Pancreas (tissue), 10 donors: ENCODE results near the gene MAPK6. TPM values are rescaled to one million over a fixed set of nuclear protein-coding genes. Genes with fewer than 3 reads are reported as not detected.

ENCODE experiments used
- ATAC-seq, 4 donors: fragments of 200-7000 bp; cut with Tn5 transposase; one replicate each; pipeline versions ENCODE4 v1.8.0 to v1.9.1; 2020; ENCODE audit warnings: mild to moderate bottlenecking in 4 of 4, moderate library complexity in 4 of 4
- DNase-seq, 6 donors: peaks; one replicate each; pipeline ENCODE4 v3.0.0-alpha.2; 2020
- FAIRE-seq: peaks from 2 replicates; lab custom pipeline; 2012; peaks lifted over from hg19 to GRCh38; lab: Jason Lieb, UNC
- H3K27ac ChIP-seq, 4 donors: fragments of 200-600 bp; sonication (generic); 1 replicate in 3 of 4; 2 replicates in 1 of 4; pipeline versions ENCODE4 v1.5.0 to v1.8.0; 2020
- H3K27me3 ChIP-seq, 4 donors: fragments of 200-600 bp; one replicate each; pipeline ENCODE4 v1.8.0; 2021
- H3K36me3 ChIP-seq, 3 donors: fragments of 200-600 bp; sonication (generic) in 1 of 3; one replicate each; pipeline versions ENCODE4 v1.5.0 to v1.8.0; 2020 to 2021
- H3K4me1 ChIP-seq, 3 donors: fragments of 200-600 bp; one replicate each; pipeline ENCODE4 v1.8.0; 2021
- H3K4me3 ChIP-seq, 4 donors: fragments of 200-600 bp; sonication (generic) in 2 of 4; one replicate each; pipeline versions ENCODE4 v1.5.0 to v1.8.0; 2020 to 2021
- H3K9me3 ChIP-seq, 4 donors: fragments of 200-600 bp; one replicate each; pipeline ENCODE4 v1.8.0; 2021
- WGBS, 2 donors: extraction: QIAGEN DNeasy Blood & Tissue Kit; methylation state at CpG; one replicate each; pipeline ENCODE4 v1.1.7; 2013; 5-methylcytosine and 5-hydroxymethylcytosine counted together
- intact Hi-C, 3 donors: fragments of 100-400 bp; cut with DNase I; formaldehyde crosslinking; loops; one replicate each; pipeline versions ENCODE4 v1.11.1 to v1.14.2; 2022
- polyA plus RNA-seq, 2 donors: library from polyadenylated mRNA; stranded (reverse); fragments of 200-250 nt; gene quantifications; one replicate each; pipeline ENCODE4 v1.2.3, GENCODE V29; 2013
- total RNA-seq, 6 donors: library from RNA; stranded (reverse); fragmentation: NEBNext Ultra II Directional in 4 of 6; extraction: Animal tissue kit (Norgen Biotek cat#: 25700) in 4 of 6; gene quantifications; one replicate each; pipeline versions ENCODE4 v1.2.1 to v1.2.4, GENCODE V29; 2021 to 2023
- TF ChIP-seq, protein P1 (sequence below), 4 donors: fragments of 200-600 bp; sonication (generic) in 3 of 4; IDR thresholded peaks; one replicate each; pipeline versions ENCODE4 v1.5.0 to v1.8.0; 2021; ENCODE audit warnings: antibody characterized with exemption in 4 of 4
- donor health status: healthy with polysubstance abuse.
- donor health status: DM: no; HTN: no; CAD: no; lungs with moderate emphysema.
- donor health status: DM: no; HTN: no; CAD: no.
- donor health status: control.
- donor health status: control.
- donor health status: Bipolar disorder and iron deficiency.
- donor health status: DM: yes; HTN: yes; CAD: no.
- donor health status: DM: no; HTN: no; CAD: no.
- donor health status: DM: no; HTN: no; CAD: no.
- donor health status: DM: yes; HTN: yes; CAD: no.

MAPK6 gene
- total and polyA plus RNA-seq, 8 donors, result 3.0 to 13.9 (median 10.1) TPM

DNA sequence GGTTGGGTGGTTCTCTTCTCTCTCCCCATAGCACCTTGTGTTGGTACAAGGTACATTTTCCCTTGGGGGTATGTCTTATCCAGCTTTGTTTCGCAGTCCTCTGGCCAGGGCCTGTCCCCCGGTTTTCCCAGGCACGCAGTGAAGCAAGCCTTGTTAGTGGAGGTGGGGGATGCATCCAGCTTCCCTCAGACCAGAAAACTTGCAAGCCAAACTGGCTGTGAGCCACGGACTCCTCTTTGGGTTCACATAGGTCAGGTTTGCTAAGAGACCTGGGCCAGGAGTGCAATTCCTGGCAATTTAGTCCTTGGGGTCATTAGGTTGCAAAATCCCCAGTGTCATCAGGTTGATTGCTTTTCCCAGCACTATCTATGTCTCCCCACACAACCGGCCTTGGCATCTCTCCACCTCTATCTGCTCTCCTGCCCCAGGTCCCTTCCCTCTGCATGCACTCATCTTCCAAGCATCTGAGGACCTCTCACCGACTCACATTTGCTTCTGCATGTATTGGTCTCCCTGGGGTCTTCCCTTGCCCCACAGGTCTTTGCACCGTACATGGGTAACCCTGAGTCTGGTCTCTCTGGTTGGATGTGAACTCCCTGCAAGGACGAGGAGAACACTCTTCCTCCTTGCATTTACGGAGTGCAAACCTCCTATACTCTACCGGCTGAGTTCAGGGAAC lies 59.3 kb downstream of the MAPK6 start:
- TF ChIP-seq, protein P1, sequence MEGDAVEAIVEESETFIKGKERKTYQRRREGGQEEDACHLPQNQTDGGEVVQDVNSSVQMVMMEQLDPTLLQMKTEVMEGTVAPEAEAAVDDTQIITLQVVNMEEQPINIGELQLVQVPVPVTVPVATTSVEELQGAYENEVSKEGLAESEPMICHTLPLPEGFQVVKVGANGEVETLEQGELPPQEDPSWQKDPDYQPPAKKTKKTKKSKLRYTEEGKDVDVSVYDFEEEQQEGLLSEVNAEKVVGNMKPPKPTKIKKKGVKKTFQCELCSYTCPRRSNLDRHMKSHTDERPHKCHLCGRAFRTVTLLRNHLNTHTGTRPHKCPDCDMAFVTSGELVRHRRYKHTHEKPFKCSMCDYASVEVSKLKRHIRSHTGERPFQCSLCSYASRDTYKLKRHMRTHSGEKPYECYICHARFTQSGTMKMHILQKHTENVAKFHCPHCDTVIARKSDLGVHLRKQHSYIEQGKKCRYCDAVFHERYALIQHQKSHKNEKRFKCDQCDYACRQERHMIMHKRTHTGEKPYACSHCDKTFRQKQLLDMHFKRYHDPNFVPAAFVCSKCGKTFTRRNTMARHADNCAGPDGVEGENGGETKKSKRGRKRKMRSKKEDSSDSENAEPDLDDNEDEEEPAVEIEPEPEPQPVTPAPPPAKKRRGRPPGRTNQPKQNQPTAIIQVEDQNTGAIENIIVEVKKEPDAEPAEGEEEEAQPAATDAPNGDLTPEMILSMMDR (IDR thresholded peaks at IDR 0.05), result no peak
- DNase-seq (no peak), FAIRE-seq (no peak)

DNA sequence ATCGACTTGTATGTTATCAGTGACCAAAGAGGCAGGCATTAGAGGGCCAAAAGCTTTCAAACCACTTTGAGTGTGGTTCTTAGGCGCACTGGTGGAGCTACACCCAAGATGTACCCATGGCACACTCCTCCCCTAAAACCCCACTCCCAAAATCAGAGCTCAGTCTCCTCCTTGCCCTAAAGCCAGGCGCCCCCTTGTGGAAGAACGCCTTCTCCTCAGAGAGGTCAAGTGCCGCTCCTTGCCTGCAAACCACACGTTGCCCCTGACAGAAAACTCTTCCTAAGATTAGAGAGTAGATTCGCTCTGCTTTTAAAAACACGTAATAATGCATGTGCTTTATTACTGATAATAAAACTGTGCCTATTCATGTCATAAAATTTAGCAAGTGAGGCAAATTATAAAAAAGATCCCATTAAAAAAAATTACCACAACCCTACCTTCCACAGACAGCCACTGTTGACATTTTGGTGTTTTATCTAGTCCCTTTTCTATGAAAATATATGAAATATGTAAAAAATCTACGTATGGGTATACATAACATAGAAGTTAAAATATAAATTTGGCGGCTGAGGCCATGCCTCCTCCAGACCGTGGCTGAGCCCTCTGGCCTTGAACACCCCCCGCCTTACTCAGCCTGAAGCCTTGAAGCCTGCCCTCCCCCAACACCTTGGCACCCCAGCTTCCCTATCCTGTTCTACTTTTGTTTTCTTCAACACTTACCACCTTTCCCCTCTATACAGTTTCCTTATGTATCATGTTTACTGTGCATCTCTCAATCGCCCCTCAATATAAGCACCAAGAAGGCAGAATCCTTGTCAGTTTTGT lies 60.1 kb downstream of the MAPK6 start:
- H3K4me1 ChIP-seq, result peaks cover 0 to 4% (median 0%) of the 10 kb centered on the region in 3 donors
- TF ChIP-seq, protein P1 (IDR thresholded peaks at IDR 0.05), result peak; percentile 47 to 74 (median 64)
- H3K9me3 ChIP-seq, result no peaks in the 10 kb centered on the region
- DNase-seq (peak; percentile 66 to 95 (median 81)), ATAC-seq (peak; percentile 85 to 92 (median 89)), FAIRE-seq (no peak)
- no peak overlapping the region for H3K27ac ChIP-seq
- no peaks in the 10 kb centered on the region for H3K27me3 ChIP-seq
- WGBS, 2 donors, result 33 to 34% methylated on average over 13 of the region's 13 CpGs
- no peak overlapping the region for H3K4me3 ChIP-seq
- intact Hi-C loops, result no loop called here
- H3K36me3 ChIP-seq, result no peaks in the 10 kb centered on the region

More for the DNA sequence above, 59.3 kb downstream of the MAPK6 start:
- Histone ChIP-seq H3K27ac (no peak overlapping the region), H3K36me3 (no peaks in the 10 kb centered on the region), H3K4me1 (peaks cover 0 to 4% (median 0%) of the 10 kb centered on the region in 3 donors), H3K9me3 (no peaks in the 10 kb centered on the region), H3K4me3 (no peak overlapping the region), H3K27me3 (no peaks in the 10 kb centered on the region)
- 66 to 69% methylated on average over 10 of the region's 10 CpGs for WGBS, 2 donors
- peak in 3 of 4 donors; percentile 16 to 31 (median 21) for ATAC-seq
- intact Hi-C loops, result no loop called here

DNA sequence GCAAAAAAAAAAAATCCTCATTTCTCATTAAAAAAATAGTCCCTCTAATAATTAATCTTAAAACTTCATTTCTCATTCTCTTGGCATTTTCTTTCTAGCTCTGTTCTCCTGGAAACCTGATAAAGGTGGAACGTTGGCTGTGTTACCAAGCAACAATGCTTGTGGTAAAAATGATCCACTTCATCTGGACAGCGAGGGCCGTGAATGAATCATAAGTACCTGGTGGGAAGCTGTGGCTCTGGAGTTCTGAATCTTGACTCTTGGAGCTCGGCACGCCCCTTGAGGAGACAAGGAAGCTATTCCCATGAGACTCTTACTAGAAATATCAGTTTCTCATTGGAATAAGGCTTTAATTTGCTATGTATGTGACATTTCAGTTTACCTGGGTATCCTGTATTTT lies 61.0 kb downstream of the MAPK6 start:
- ATAC-seq, result peak in 3 of 4 donors; percentile 20 to 45 (median 21)
- TF ChIP-seq, protein P1 (IDR thresholded peaks at IDR 0.05), result no peak
- H3K27me3 ChIP-seq, result no peaks in the 10 kb centered on the region
- no peak overlapping the region for H3K27ac ChIP-seq
- no peak for FAIRE-seq
- WGBS, 2 donors, result 64 to 66% methylated on average over 5 of the region's 5 CpGs
- no peaks in the 10 kb centered on the region for H3K36me3 ChIP-seq
- peaks cover 0 to 4% (median 0%) of the 10 kb centered on the region in 3 donors for H3K4me1 ChIP-seq
- intact Hi-C loops, result no loop called here
- H3K9me3 ChIP-seq, result no peaks in the 10 kb centered on the region
- H3K4me3 ChIP-seq, result no peak overlapping the region
- no peak for DNase-seq

DNA sequence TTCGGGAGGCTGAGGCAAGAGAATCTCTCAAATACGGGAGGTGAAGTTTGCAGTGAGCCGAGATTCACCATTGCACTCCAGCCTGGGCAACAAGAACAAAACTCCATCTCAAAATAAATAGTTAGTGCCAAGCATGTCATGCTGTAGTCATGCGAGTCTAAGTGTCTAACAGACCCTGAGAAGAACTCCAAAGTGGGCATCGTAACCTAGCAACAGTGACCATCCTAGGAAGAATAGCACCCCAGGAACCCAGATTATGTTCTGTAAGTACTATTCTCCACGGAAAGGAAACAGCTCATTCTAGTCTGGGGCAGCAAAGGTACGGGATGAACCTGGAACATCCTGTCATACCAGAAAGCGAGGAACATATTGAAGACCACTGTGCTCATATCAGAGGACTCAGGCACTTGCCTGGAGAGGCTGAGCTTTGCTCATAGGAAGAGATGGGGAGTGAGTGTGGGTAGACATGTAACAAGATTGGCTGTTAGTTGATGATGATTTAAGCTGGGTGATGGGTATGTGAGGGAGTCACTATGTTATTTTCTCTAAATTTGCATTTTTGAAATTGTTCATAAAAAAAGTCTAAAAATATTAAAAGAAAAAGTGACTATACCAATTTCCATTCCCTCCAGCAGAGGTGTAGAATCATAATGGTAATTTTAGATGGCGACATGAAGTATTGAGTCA lies 61.8 kb downstream of the MAPK6 start:
- Histone ChIP-seq H3K36me3 (no peaks in the 10 kb centered on the region), H3K4me3 (no peak overlapping the region), H3K27me3 (no peaks in the 10 kb centered on the region), H3K4me1 (peaks cover 0 to 4% (median 0%) of the 10 kb centered on the region in 3 donors), H3K9me3 (no peaks in the 10 kb centered on the region), H3K27ac (no peak overlapping the region)
- ATAC-seq, result no peak
- DNase-seq, result no peak
- WGBS, 2 donors, result 90 to 91% methylated on average over 9 of the region's 9 CpGs
- TF ChIP-seq, protein P1 (IDR thresholded peaks at IDR 0.05), result no peak
- intact Hi-C loops, result no loop called here
- no peak for FAIRE-seq
